ENCODE measurements around the gene LRP2BP. TPM values are rescaled to one million over a fixed set of nuclear protein-coding genes. Genes with fewer than 3 reads are reported as not detected.

The LRP2BP gene
- total and polyA plus RNA-seq, 2 of the 13 experiments (the other 11 are each of a cell fraction or from before 2014, with no cell fraction given) = 0.22 to 0.29 TPM

GRCh38 chr4:185318679-185319078 lies 77.0 kb downstream of the LRP2BP start (continued):
- TF ChIP-seq ZBTB33 (CRISPR knock-in tag; IDR thresholded peaks at IDR 0.05) (no peak), IKZF5 (CRISPR knock-in tag; IDR thresholded peaks at IDR 0.05) (0 out of 2 replicates have a peak, but pooled peaks have one; percentile 20), SSRP1 (CRISPR knock-in tag; IDR thresholded peaks at IDR 0.05) (0 out of 2 replicates have a peak, but pooled peaks have one; percentile 31), GABPB1 (CRISPR knock-in tag; IDR thresholded peaks at IDR 0.05) (peak; percentile 38), YEATS4 (CRISPR knock-in tag; IDR thresholded peaks at IDR 0.05; ENCODE audit: borderline replicate concordance) (peak; percentile 43; the same call in 1 of the 2 replicates), ATF3 (CRISPR knock-in tag; IDR thresholded peaks at IDR 0.05) (peak; percentile 64; the same call in 1 of the 2 replicates), ZMAT5 (CRISPR knock-in tag; IDR thresholded peaks at IDR 0.05; ENCODE audit: borderline replicate concordance, low read depth) (no peak), CBX2 (IDR thresholded peaks at IDR 0.05; ENCODE audit: low read depth, low read length) (no peak), CBX2 (CRISPR knock-in tag; IDR thresholded peaks at IDR 0.05; ENCODE audit: low read depth) (no peak), CENPX (CRISPR knock-in tag; IDR thresholded peaks at IDR 0.05) (no peak), ARHGAP35 (CRISPR knock-in tag; IDR thresholded peaks at IDR 0.05; ENCODE audit: borderline replicate concordance) (no peak), ZNF512 (CRISPR knock-in tag; IDR thresholded peaks at IDR 0.05) (no peak), RERE (CRISPR knock-in tag; IDR thresholded peaks at IDR 0.05; ENCODE audit: low read depth) (0 out of 2 replicates have a peak, but pooled peaks have one; percentile 15), ZNF20 (CRISPR knock-in tag; IDR thresholded peaks at IDR 0.05) (no peak), SOX13 (IDR thresholded peaks at IDR 0.05) (peak; percentile 64; the same call in 1 of the 2 replicates), SOX13 (CRISPR knock-in tag; conservative IDR thresholded peaks at IDR 0.05 in 1 of 2, IDR thresholded peaks at IDR 0.05 in 1 of 2) (peak in 1 of 2 experiments; percentile 93; a peak in 2 of 4 replicates), JDP2 (CRISPR knock-in tag; IDR thresholded peaks at IDR 0.05; ENCODE audit: borderline replicate concordance) (no peak), DMAP1 (CRISPR knock-in tag; IDR thresholded peaks at IDR 0.05) (peak; percentile 73; the same call in 1 of the 2 replicates), NFIC (IDR thresholded peaks at IDR 0.05; ENCODE audit: low read length) (0 out of 2 replicates have a peak, but pooled peaks have one; percentile 38), KDM6A (CRISPR knock-in tag; IDR thresholded peaks at IDR 0.05; ENCODE audit: low read depth) (0 out of 2 replicates have a peak, but pooled peaks have one; percentile 33)

Measured in HepG2 (cell line).